OCI-LY3 (cell line): ENCODE results near the gene PLEKHD1.
A peak's percentile ranks its signal among the peaks of the same experiment; 100 is the strongest.

Source experiments
- H2AFZ ChIP-seq: fragments of 200-600, 300-600 bp; shearing (Covaris generic); 2 replicates; pipeline ENCODE4 v1.6.0; 2014; ENCODE audit warnings: antibody characterized with exemption, low read depth, low read length
- H3K27ac ChIP-seq: fragments of 200-600, 300-600 bp; sonication (generic); 2 replicates; pipeline ENCODE4 v1.5.1; 2014; ENCODE audit warnings: mild to moderate bottlenecking, low read length, moderate library complexity, mixed read lengths
- H3K27me3 ChIP-seq: fragments of 200-600, 300-600 bp; sonication (generic); 2 replicates; pipeline ENCODE4 v1.6.1; 2014; ENCODE audit warnings: low read depth, low read length, mixed read lengths
- H3K36me3 ChIP-seq: fragments of 200-600, 300-600 bp; sonication (generic); replicated peaks from 2 replicates; pipeline ENCODE3; 2014; ENCODE audit warnings: low read depth, low read length, mixed read lengths
- H3K4me1 ChIP-seq: fragments of 300-600, 200-600 bp; sonication (generic); 2 replicates; pipeline ENCODE4 v1.6.1; 2014; ENCODE audit warnings: low read length, mixed read lengths
- H3K4me2 ChIP-seq: fragments of 200-600, 300-600 bp; sonication (generic); 2 replicates; pipeline ENCODE4 v1.6.1; 2014; ENCODE audit warnings: low read length, mixed read lengths
- H3K4me3 ChIP-seq: fragments of 300-600, 200-600 bp; sonication (generic); 2 replicates; pipeline ENCODE4 v1.5.1; 2014; ENCODE audit warnings: antibody characterized with exemption, mild to moderate bottlenecking, low read length, moderate library complexity
- H3K79me2 ChIP-seq: fragments of 300-600, 200-600 bp; shearing (Covaris generic); 2 replicates; pipeline ENCODE4 v1.6.1; 2014; ENCODE audit warnings: mild to moderate bottlenecking, low read length, mixed read lengths
- H3K9ac ChIP-seq: fragments of 300-600, 200-600 bp; shearing (Covaris generic); 2 replicates; pipeline ENCODE4 v1.6.0; 2014; ENCODE audit warnings: mild to moderate bottlenecking, low read length, moderate library complexity
- H3K9me3 ChIP-seq: fragments of 200-600, 300-600 bp; shearing (Covaris generic); 2 replicates; pipeline ENCODE4 v1.6.1; 2014; ENCODE audit warnings: low read length, mixed read lengths; ENCODE audit not compliant: insufficient read depth
- H4K20me1 ChIP-seq: fragments of 200-600, 300-600 bp; sonication (generic); 2 replicates; pipeline ENCODE4 v1.6.1; 2016; ENCODE audit warnings: low read length, mixed read lengths; ENCODE audit not compliant: insufficient read depth
- CTCF ChIP-seq: fragments of 200-600, 300-600 bp; sonication (generic); IDR thresholded peaks from 2 replicates; pipeline ENCODE4 v1.5.1; 2014; ENCODE audit warnings: antibody characterized with exemption, low read length, low read depth
- EZH2phosphoT487 ChIP-seq: fragments of 200-600 bp; shearing (Covaris generic); IDR thresholded peaks from 2 replicates; pipeline ENCODE4 v1.6.1; 2018; ENCODE audit warnings: antibody characterized with exemption, mixed run types, low read depth

PLEKHD1 gene

DNA sequence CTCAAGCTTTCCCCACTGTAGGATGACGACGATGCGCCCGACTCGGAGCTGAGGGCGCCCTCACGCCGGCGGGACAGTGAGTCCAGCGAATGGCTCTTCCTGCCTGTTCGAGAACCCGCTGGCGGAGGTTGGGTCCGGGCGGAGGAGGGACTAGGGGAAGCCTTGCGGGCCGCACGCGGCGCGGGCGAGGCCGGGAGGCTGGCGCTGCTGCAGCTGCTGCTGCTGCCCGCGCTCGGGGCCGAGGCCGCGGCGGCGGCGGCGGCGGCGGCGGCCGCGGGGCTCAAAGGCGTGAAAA, 88.3 kb downstream of the PLEKHD1 start:
- Histone ChIP-seq H4K20me1 (no peaks in the 10 kb centered on the region), H3K79me2 (no peaks in the 10 kb centered on the region), H3K27ac (no peak overlapping the region), H3K4me3 (no peak overlapping the region), H2AFZ (no peak overlapping the region), H3K27me3 (peaks cover 28% of the 10 kb centered on the region; the same call in 1 of the 2 replicates), H3K4me1 (no peaks in the 10 kb centered on the region), H3K9ac (no peak overlapping the region), H3K9me3 (no peaks in the 10 kb centered on the region), H3K36me3 (no peaks in the 10 kb centered on the region), H3K4me2 (no peak overlapping the region)
- TF ChIP-seq CTCF: no peak
- no peak for TF ChIP-seq EZH2phosphoT487

DNA sequence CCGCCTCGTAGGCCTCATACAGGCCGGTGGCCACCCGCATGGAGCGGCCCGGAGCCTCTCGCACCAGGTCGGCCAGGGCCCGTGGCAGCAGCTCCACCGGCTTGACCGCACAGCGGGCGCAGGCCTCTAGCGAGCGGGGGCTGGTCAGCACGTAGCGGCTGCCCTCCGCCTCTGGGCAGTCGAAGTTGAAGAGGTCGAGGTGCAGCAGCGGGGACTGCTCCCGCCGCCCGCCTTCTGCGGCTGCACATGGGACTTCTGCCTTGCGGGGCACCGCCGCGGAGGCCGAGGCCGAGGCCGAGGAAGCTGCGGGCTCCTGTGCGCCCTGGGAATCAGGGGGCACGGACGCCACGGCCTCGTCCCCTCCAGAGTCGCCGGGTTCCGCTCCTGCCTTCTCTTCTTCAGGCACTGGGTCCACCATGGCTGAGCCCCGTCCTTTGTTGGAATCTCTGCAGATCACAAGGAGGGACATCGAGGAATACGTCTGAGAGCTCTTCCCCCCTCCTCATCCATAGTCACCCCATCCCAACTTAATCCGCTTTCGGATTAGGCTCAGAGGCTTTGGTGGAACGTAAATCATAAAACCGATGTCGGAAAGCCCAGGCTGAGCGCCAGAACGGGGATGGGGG, 88.8 kb downstream of the PLEKHD1 start:
- Histone ChIP-seq H3K79me2 (no peaks in the 10 kb centered on the region), H4K20me1 (no peaks in the 10 kb centered on the region), H3K27me3 (peaks cover 26% of the 10 kb centered on the region; the same call in 1 of the 2 replicates), H3K9ac (no peak overlapping the region), H3K9me3 (no peaks in the 10 kb centered on the region), H3K4me2 (no peak overlapping the region), H2AFZ (no peak overlapping the region), H3K4me1 (no peaks in the 10 kb centered on the region), H3K4me3 (no peak overlapping the region), H3K36me3 (no peaks in the 10 kb centered on the region), H3K27ac (no peak overlapping the region)
- no peak for TF ChIP-seq CTCF
- TF ChIP-seq EZH2phosphoT487: no peak

- no peak overlapping the region for H3K4me3 ChIP-seq
- H3K79me2 ChIP-seq: no peaks in the 10 kb centered on the region
- H3K4me2 ChIP-seq: no peak overlapping the region
- no peak overlapping the region for H3K27ac ChIP-seq
- no peak overlapping the region for H3K9ac ChIP-seq
- H3K9me3 ChIP-seq: no peaks in the 10 kb centered on the region
- no peaks in the 10 kb centered on the region for H3K4me1 ChIP-seq
- H4K20me1 ChIP-seq: no peaks in the 10 kb centered on the region
- TF ChIP-seq EZH2phosphoT487: no peak
- TF ChIP-seq CTCF: no peak
- no peak overlapping the region for H2AFZ ChIP-seq
- H3K27me3 ChIP-seq: peaks cover 23% of the 10 kb centered on the region; the same call in 1 of the 2 replicates
- no peaks in the 10 kb centered on the region for H3K36me3 ChIP-seq
Observed at GRCh38 chr14:69573831-69574262, 89.3 kb downstream of the PLEKHD1 start.

DNA sequence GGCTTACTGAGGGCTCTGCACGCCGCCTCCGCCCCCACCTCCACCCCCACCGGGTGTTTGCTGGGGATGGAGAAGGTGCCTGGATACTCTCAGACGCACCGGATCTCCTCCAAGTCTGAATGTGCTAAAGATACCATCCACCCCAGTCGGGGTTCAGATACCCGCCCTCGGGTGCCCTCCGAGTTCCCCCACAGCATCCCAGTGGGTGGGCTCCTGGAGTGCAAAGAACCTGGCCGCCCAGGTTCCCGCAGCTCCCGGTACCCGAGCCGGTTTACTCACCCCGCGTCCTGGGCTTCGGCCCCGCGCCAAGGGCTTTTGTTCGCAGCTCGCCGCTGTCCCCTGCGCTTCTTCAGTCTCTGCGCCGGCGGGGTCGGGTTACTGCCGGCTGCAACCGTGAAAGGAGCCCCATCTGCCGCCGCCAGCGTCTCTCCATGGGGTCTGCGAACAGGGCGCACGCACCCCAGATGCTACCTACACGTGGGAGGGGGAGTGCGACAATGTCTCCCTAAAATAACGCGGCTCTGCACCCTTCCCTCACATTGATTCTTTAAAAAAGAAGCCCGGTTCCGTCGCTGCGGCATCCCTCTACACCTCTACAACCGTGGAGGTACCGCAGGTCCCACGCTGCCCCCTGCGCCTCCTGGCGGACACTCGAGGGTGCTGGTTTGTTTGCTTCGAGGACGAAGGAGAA, 89.9 kb downstream of the PLEKHD1 start, which contains the start of gene CCDC177:
CCDC177 (minus strand) TSS at position 609 of the 691 bp plus-strand sequence. CDS start 1,249 bp downstream, outside the sequence.
- no peak within 1 kb of the TSS for H3K9ac ChIP-seq
- H3K79me2 ChIP-seq: no peaks in the 10 kb centered on the region
- H3K9me3 ChIP-seq: no peaks in the 10 kb centered on the region
- no peaks in the 10 kb centered on the region for H3K36me3 ChIP-seq
- H2AFZ ChIP-seq: no peak within 1 kb of the TSS
- H3K4me3 ChIP-seq: peak within 1 kb of the TSS; percentile 34; the same call in 1 of the 2 replicates
- no peaks in the 10 kb centered on the region for H3K4me1 ChIP-seq
- TF ChIP-seq EZH2phosphoT487: no peak
- TF ChIP-seq CTCF: peak; percentile 68
- H3K27ac ChIP-seq: no peak within 1 kb of the TSS
- H3K27me3 ChIP-seq: peaks cover 23% of the 10 kb centered on the region; the same call in 1 of the 2 replicates
- H3K4me2 ChIP-seq: peak within 1 kb of the TSS; percentile 55
- H4K20me1 ChIP-seq: no peaks in the 10 kb centered on the region
